ENCODE measurements around the gene AREL1.
A peak's percentile ranks its signal among the peaks of the same experiment; 100 is the strongest.

AREL1 gene

GRCh38 chr14:74649167-74649566, 63.7 kb downstream of the AREL1 start:
- Histone ChIP-seq H3K27ac (ENCODE audit: insufficient read depth in 1 of 2, low read depth in 1 of 2, low read length in 2 of 2, poor library complexity in 1 of 2, severe bottlenecking in 2 of 2) (no peak overlapping the region), H3K9me3 (ENCODE audit: control extremely low read depth in 1 of 5, control insufficient read depth in 4 of 5, insufficient read depth in 2 of 5, low read depth in 1 of 5, low read length in 4 of 5) (no peaks in the 10 kb centered on the region), H3K4me1 (ENCODE audit: control extremely low read depth in 1 of 4, control insufficient read depth in 4 of 4, insufficient read depth in 4 of 4, low read length in 3 of 4) (peaks cover 0 to 9% (median 0%) of the 10 kb centered on the region in 4 experiments), H3K4me3 (ENCODE audit: control insufficient read depth in 1 of 7, extremely low read depth in 1 of 7, insufficient read depth in 4 of 7, low read depth in 2 of 7, low read length in 6 of 7) (no peak overlapping the region), H3K27me3 (replicated peaks in 2 of 5; ENCODE audit: control insufficient read depth in 4 of 5, insufficient read depth in 5 of 5, low read length in 4 of 5) (no peaks in the 10 kb centered on the region), H3K36me3 (ENCODE audit: control insufficient read depth in 4 of 4, insufficient read depth in 4 of 4, low read length in 3 of 4) (peaks cover 0 to 2% (median 0%) of the 10 kb centered on the region in 4 experiments)
- DNase-seq, result no peak
- CTCF ChIA-PET, result interaction anchor here (0.8 to 1.5 kb wide), 4 partner anchors 11 to 34 kb away, joined by 3 to 7 read pairs (median 4); no protein-coding TSS in a partner anchor
- POLR2A ChIA-PET, result no interaction called here
- 93% methylated on average over 4 of the region's 7 CpGs for WGBS (ENCODE audit: insufficient coverage)

GRCh38 chr14:74648601-74649000, 64.3 kb downstream of the AREL1 start:
- Histone ChIP-seq H3K9me3 (ENCODE audit: control extremely low read depth in 1 of 5, control insufficient read depth in 4 of 5, insufficient read depth in 2 of 5, low read depth in 1 of 5, low read length in 4 of 5) (no peaks in the 10 kb centered on the region), H3K4me3 (ENCODE audit: control insufficient read depth in 1 of 7, extremely low read depth in 1 of 7, insufficient read depth in 4 of 7, low read depth in 2 of 7, low read length in 6 of 7) (no peak overlapping the region), H3K4me1 (ENCODE audit: control extremely low read depth in 1 of 4, control insufficient read depth in 4 of 4, insufficient read depth in 4 of 4, low read length in 3 of 4) (peaks cover 0 to 9% (median 0%) of the 10 kb centered on the region in 4 experiments), H3K27me3 (replicated peaks in 2 of 5; ENCODE audit: control insufficient read depth in 4 of 5, insufficient read depth in 5 of 5, low read length in 4 of 5) (no peaks in the 10 kb centered on the region), H3K36me3 (ENCODE audit: control insufficient read depth in 4 of 4, insufficient read depth in 4 of 4, low read length in 3 of 4) (peaks cover 0 to 2% (median 0%) of the 10 kb centered on the region in 4 experiments), H3K27ac (ENCODE audit: insufficient read depth in 1 of 2, low read depth in 1 of 2, low read length in 2 of 2, poor library complexity in 1 of 2, severe bottlenecking in 2 of 2) (no peak overlapping the region)
- WGBS (ENCODE audit: insufficient coverage), result 97% methylated on average over 4 of the region's 7 CpGs
- no peak for DNase-seq
- POLR2A ChIA-PET, result no interaction called here
- CTCF ChIA-PET, result interaction anchor here (0.9 to 1.1 kb wide), 4 partner anchors 8 to 20 kb away, joined by 3 to 6 read pairs (median 4); no protein-coding TSS in a partner anchor

- H3K36me3 ChIP-seq (ENCODE audit: control insufficient read depth in 4 of 4, insufficient read depth in 4 of 4, low read length in 3 of 4), result peaks cover 0 to 2% (median 0%) of the 10 kb centered on the region in 4 experiments
- no peaks in the 10 kb centered on the region for H3K9me3 ChIP-seq (ENCODE audit: control extremely low read depth in 1 of 5, control insufficient read depth in 4 of 5, insufficient read depth in 2 of 5, low read depth in 1 of 5, low read length in 4 of 5)
- DNase-seq, result peak in 1 of 3 donors; percentile 5
- ChIA-PET CTCF (interaction anchor here (0.9 to 1.5 kb wide), 5 partner anchors 8 to 137 kb away, joined by 3 to 6 read pairs (median 3); no protein-coding TSS in a partner anchor), POLR2A (no interaction called here)
- peaks cover 0 to 9% (median 0%) of the 10 kb centered on the region in 4 experiments for H3K4me1 ChIP-seq (ENCODE audit: control extremely low read depth in 1 of 4, control insufficient read depth in 4 of 4, insufficient read depth in 4 of 4, low read length in 3 of 4)
- H3K27ac ChIP-seq (ENCODE audit: insufficient read depth in 1 of 2, low read depth in 1 of 2, low read length in 2 of 2, poor library complexity in 1 of 2, severe bottlenecking in 2 of 2), result no peak overlapping the region
- no peaks in the 10 kb centered on the region for H3K27me3 ChIP-seq (replicated peaks in 2 of 5; ENCODE audit: control insufficient read depth in 4 of 5, insufficient read depth in 5 of 5, low read length in 4 of 5)
- whole genome bisulfite sequencing (ENCODE audit: insufficient coverage), result 69% methylated on average over 7 of the region's 7 CpGs
- no peak overlapping the region for H3K4me3 ChIP-seq (ENCODE audit: control insufficient read depth in 1 of 7, extremely low read depth in 1 of 7, insufficient read depth in 4 of 7, low read depth in 2 of 7, low read length in 6 of 7)
These were observed 65.0 kb downstream of the AREL1 start for GRCh38 chr14:74647678-74648461.

GRCh38 chr14:74647061-74647677, 65.7 kb downstream of the AREL1 start:
- H3K27me3 ChIP-seq (replicated peaks in 2 of 5; ENCODE audit: control insufficient read depth in 4 of 5, insufficient read depth in 5 of 5, low read length in 4 of 5), result no peaks in the 10 kb centered on the region
- 89% methylated on average over 10 of the region's 11 CpGs for WGBS (ENCODE audit: insufficient coverage)
- ChIA-PET CTCF (interaction anchor here (1.5 kb wide), 1 partner anchor 138 kb away, joined by 3 read pairs; no protein-coding TSS in a partner anchor), POLR2A (no interaction called here)
- no peak overlapping the region for H3K27ac ChIP-seq (ENCODE audit: insufficient read depth in 1 of 2, low read depth in 1 of 2, low read length in 2 of 2, poor library complexity in 1 of 2, severe bottlenecking in 2 of 2)
- no peak overlapping the region for H3K4me3 ChIP-seq (ENCODE audit: control insufficient read depth in 1 of 7, extremely low read depth in 1 of 7, insufficient read depth in 4 of 7, low read depth in 2 of 7, low read length in 6 of 7)
- H3K36me3 ChIP-seq (ENCODE audit: control insufficient read depth in 4 of 4, insufficient read depth in 4 of 4, low read length in 3 of 4), result no peaks in the 10 kb centered on the region
- peaks cover 0 to 9% (median 0%) of the 10 kb centered on the region in 4 experiments for H3K4me1 ChIP-seq (ENCODE audit: control extremely low read depth in 1 of 4, control insufficient read depth in 4 of 4, insufficient read depth in 4 of 4, low read length in 3 of 4)
- no peaks in the 10 kb centered on the region for H3K9me3 ChIP-seq (ENCODE audit: control extremely low read depth in 1 of 5, control insufficient read depth in 4 of 5, insufficient read depth in 2 of 5, low read depth in 1 of 5, low read length in 4 of 5)
- DNase-seq, result no peak

- ChIA-PET CTCF (interaction anchor here (0.7 to 1.7 kb wide), 5 partner anchors 8 to 141 kb away, joined by 3 to 4 read pairs (median 3); partner anchors contain the start of gene LTBP2), POLR2A (no interaction called here)
- Histone ChIP-seq H3K36me3 (ENCODE audit: control insufficient read depth in 4 of 4, insufficient read depth in 4 of 4, low read length in 3 of 4) (no peaks in the 10 kb centered on the region), H3K27ac (ENCODE audit: insufficient read depth in 1 of 2, low read depth in 1 of 2, low read length in 2 of 2, poor library complexity in 1 of 2, severe bottlenecking in 2 of 2) (no peak overlapping the region), H3K27me3 (replicated peaks in 2 of 5; ENCODE audit: control insufficient read depth in 4 of 5, insufficient read depth in 5 of 5, low read length in 4 of 5) (no peaks in the 10 kb centered on the region), H3K9me3 (ENCODE audit: control extremely low read depth in 1 of 5, control insufficient read depth in 4 of 5, insufficient read depth in 2 of 5, low read depth in 1 of 5, low read length in 4 of 5) (no peaks in the 10 kb centered on the region), H3K4me1 (ENCODE audit: control extremely low read depth in 1 of 4, control insufficient read depth in 4 of 4, insufficient read depth in 4 of 4, low read length in 3 of 4) (peaks cover 0 to 9% (median 0%) of the 10 kb centered on the region in 4 experiments), H3K4me3 (ENCODE audit: control insufficient read depth in 1 of 7, extremely low read depth in 1 of 7, insufficient read depth in 4 of 7, low read depth in 2 of 7, low read length in 6 of 7) (no peak overlapping the region)
- 79% methylated on average over 9 of the region's 13 CpGs for WGBS (ENCODE audit: insufficient coverage)
- DNase-seq, result no peak
These were observed 67.0 kb downstream of the AREL1 start for GRCh38 chr14:74645756-74646470.

- no peaks in the 10 kb centered on the region for H3K9me3 ChIP-seq (ENCODE audit: control extremely low read depth in 1 of 5, control insufficient read depth in 4 of 5, insufficient read depth in 2 of 5, low read depth in 1 of 5, low read length in 4 of 5)
- H3K27ac ChIP-seq (ENCODE audit: insufficient read depth in 1 of 2, low read depth in 1 of 2, low read length in 2 of 2, poor library complexity in 1 of 2, severe bottlenecking in 2 of 2), result no peak overlapping the region
- H3K4me1 ChIP-seq (ENCODE audit: control extremely low read depth in 1 of 4, control insufficient read depth in 4 of 4, insufficient read depth in 4 of 4, low read length in 3 of 4), result peaks cover 0 to 9% (median 0%) of the 10 kb centered on the region in 4 experiments
- H3K36me3 ChIP-seq (ENCODE audit: control insufficient read depth in 4 of 4, insufficient read depth in 4 of 4, low read length in 3 of 4), result no peaks in the 10 kb centered on the region
- no peak overlapping the region for H3K4me3 ChIP-seq (ENCODE audit: control insufficient read depth in 1 of 7, extremely low read depth in 1 of 7, insufficient read depth in 4 of 7, low read depth in 2 of 7, low read length in 6 of 7)
- H3K27me3 ChIP-seq (replicated peaks in 2 of 5; ENCODE audit: control insufficient read depth in 4 of 5, insufficient read depth in 5 of 5, low read length in 4 of 5), result no peaks in the 10 kb centered on the region
- ChIA-PET CTCF (interaction anchor here (0.7 to 1.7 kb wide), 4 partner anchors 9 to 140 kb away, joined by 3 to 4 read pairs (median 3); no protein-coding TSS in a partner anchor), POLR2A (no interaction called here)
- 89% methylated on average over 5 of the region's 5 CpGs for WGBS (ENCODE audit: insufficient coverage)
- no peak for DNase-seq
These were observed 67.6 kb downstream of the AREL1 start for GRCh38 chr14:74645244-74645643.
